OCI-LY1 (cell line): ENCODE results near the gene FTCDNL1.

Experiments
- CTCF ChIP-seq: fragments of 200-600 bp; sonication (generic), shearing (Covaris generic); IDR thresholded peaks from 2 replicates; pipeline ENCODE4 v1.5.1; 2017; ENCODE audit warnings: mild to moderate bottlenecking, antibody characterized with exemption, low read length, moderate library complexity, mixed read lengths
- EZH2 ChIP-seq: fragments of 200-600 bp; sonication (generic), shearing (Covaris generic); IDR thresholded peaks from 2 replicates; pipeline ENCODE4 v1.8.0; 2017; ENCODE audit warnings: borderline replicate concordance, mixed run types, mild to moderate bottlenecking, antibody characterized with exemption, low read length, moderate library complexity, mixed read lengths

GRCh38 chr2:199869227-199869541 is 18.2 kb upstream of the FTCDNL1 start:
- TF ChIP-seq CTCF (no peak), EZH2 (no peak)
